RWPE2 (cell line): ENCODE results near the gene ARPC2.

Experiments used
- ATAC-seq: fragments of 200-7000 bp; cut with Tn5 transposase; 3 replicates; pipeline ENCODE4 v1.9.1; 2021; ENCODE audit warnings: low read depth
- DNase-seq: peaks from one replicate; pipeline ENCODE4 v3.0.0-alpha.2; 2020; ENCODE audit warnings: low spot score
- H3K27ac ChIP-seq: fragments of 450-650 bp; 2 replicates; pipeline ENCODE4 v1.5.1; 2017; ENCODE audit warnings: mild to moderate bottlenecking; ENCODE audit not compliant: poor library complexity, severe bottlenecking
- H3K27me3 ChIP-seq: fragments of 250-450 bp; sonication (Bioruptor Pico); 2 replicates; pipeline ENCODE4 v1.5.1; 2021; ENCODE audit warnings: mild to moderate bottlenecking, moderate library complexity; ENCODE audit not compliant: insufficient read depth, poor library complexity, severe bottlenecking
- H3K36me3 ChIP-seq: fragments of 250-450 bp; sonication (Bioruptor Pico); 2 replicates; pipeline ENCODE4 v1.5.1; 2020; ENCODE audit warnings: low read depth, mild to moderate bottlenecking, moderate library complexity
- H3K4me1 ChIP-seq: fragments of 250-450 bp; sonication (Bioruptor Pico); 2 replicates; pipeline ENCODE4 v1.5.1; 2021; ENCODE audit warnings: mild to moderate bottlenecking, moderate library complexity; ENCODE audit not compliant: insufficient read depth, poor library complexity, severe bottlenecking
- H3K4me3 ChIP-seq: fragments of 250-450 bp; sonication (Bioruptor Pico); 2 replicates; pipeline ENCODE4 v1.5.1; 2021; ENCODE audit warnings: mild to moderate bottlenecking, moderate library complexity; ENCODE audit not compliant: severe bottlenecking
- H3K9me3 ChIP-seq: fragments of 250-450 bp; sonication (Bioruptor Pico); 2 replicates; pipeline ENCODE4 v1.5.1; 2021; ENCODE audit warnings: mild to moderate bottlenecking, moderate library complexity; ENCODE audit not compliant: severe bottlenecking
- TF ChIP-seq, protein P1 (sequence below): fragments of 450-650 bp; IDR thresholded peaks from one replicate; pipeline ENCODE4 v1.5.1; 2017; ENCODE audit warnings: mild to moderate bottlenecking, moderate library complexity; ENCODE audit not compliant: poor library complexity, severe bottlenecking

The ARPC2 gene

DNA sequence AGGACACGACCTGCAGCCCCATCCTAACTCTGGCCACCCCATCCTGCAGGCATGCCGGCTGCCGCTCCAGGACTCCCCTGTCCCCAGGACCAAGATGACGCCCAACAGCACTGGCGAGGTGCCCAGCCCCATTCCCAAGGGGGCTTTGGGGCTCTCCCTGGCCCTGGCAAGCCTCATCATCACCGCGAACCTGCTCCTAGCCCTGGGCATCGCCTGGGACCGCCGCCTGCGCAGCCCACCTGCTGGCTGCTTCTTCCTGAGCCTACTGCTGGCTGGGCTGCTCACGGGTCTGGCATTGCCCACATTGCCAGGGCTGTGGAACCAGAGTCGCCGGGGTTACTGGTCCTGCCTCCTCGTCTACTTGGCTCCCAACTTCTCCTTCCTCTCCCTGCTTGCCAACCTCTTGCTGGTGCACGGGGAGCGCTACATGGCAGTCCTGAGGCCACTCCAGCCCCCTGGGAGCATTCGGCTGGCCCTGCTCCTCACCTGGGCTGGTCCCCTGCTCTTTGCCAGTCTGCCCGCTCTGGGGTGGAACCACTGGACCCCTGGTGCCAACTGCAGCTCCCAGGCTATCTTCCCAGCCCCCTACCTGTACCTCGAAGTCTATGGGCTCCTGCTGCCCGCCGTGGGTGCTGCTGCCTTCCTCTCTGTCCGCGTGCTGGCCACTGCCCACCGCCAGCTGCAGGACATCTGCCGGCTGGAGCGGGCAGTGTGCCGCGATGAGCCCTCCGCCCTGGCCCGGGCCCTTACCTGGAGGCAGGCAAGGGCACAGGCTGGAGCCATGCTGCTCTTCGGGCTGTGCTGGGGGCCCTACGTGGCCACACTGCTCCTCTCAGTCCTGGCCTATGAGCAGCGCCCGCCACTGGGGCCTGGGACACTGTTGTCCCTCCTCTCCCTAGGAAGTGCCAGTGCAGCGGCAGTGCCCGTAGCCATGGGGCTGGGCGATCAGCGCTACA is 45.9 kb downstream of the ARPC2 start:
- ATAC-seq: no peak
- H3K27ac ChIP-seq: no peak overlapping the region
- TF ChIP-seq, protein P1, sequence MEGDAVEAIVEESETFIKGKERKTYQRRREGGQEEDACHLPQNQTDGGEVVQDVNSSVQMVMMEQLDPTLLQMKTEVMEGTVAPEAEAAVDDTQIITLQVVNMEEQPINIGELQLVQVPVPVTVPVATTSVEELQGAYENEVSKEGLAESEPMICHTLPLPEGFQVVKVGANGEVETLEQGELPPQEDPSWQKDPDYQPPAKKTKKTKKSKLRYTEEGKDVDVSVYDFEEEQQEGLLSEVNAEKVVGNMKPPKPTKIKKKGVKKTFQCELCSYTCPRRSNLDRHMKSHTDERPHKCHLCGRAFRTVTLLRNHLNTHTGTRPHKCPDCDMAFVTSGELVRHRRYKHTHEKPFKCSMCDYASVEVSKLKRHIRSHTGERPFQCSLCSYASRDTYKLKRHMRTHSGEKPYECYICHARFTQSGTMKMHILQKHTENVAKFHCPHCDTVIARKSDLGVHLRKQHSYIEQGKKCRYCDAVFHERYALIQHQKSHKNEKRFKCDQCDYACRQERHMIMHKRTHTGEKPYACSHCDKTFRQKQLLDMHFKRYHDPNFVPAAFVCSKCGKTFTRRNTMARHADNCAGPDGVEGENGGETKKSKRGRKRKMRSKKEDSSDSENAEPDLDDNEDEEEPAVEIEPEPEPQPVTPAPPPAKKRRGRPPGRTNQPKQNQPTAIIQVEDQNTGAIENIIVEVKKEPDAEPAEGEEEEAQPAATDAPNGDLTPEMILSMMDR: no peak

DNA sequence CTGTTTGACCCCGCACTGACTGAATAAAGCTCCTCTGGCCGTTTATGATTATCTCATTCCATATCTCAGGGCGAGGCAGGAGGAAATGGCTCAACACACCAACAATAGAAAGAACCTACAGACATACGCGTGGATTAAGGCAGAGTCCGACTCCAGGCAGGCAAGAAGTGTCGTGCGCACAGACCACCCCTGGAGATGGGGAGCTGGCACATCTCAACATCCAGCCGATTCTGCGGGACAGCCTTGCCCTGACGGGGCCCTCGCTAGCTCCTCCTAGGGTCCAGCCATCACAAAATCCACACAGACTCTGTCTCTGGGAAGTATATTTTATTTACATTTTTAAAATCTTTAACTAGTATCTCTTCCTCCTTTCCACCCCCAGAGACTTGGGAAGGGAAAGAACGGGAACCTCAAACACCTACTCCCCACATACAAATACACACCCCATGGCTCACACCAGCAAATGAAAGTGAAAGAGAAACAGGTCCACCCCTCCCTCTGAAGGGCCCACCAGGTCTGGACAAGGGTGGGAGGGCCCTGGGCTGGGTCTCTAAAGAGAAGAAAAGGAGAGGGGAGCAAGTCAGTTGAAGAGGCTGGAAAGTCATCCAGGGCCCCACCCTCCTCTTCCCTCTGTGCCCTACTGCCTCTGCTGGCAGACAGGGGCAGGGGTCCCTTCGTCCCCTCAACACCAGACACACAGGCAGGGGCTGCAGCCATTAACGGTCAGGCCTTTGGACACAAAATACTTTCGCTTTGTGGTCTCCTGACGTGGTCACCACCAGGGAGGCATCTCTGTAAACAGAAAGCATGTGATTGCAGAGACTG is 47.0 kb downstream of the ARPC2 start:
- peaks cover 16% of the 10 kb centered on the region for H3K36me3 ChIP-seq
- no peak for ATAC-seq
- no peaks in the 10 kb centered on the region for H3K4me1 ChIP-seq
- no peak overlapping the region for H3K4me3 ChIP-seq
- H3K27ac ChIP-seq: no peak overlapping the region
- TF ChIP-seq, protein P1: no peak
- H3K27me3 ChIP-seq: no peaks in the 10 kb centered on the region
- DNase-seq: no peak
- no peaks in the 10 kb centered on the region for H3K9me3 ChIP-seq

More for the DNA sequence above, 45.9 kb downstream of the ARPC2 start:
- no peaks in the 10 kb centered on the region for H3K4me1 ChIP-seq
- H3K9me3 ChIP-seq: no peaks in the 10 kb centered on the region
- no peaks in the 10 kb centered on the region for H3K27me3 ChIP-seq
- no peak overlapping the region for H3K4me3 ChIP-seq
- no peak for DNase-seq
- H3K36me3 ChIP-seq: peaks cover 9% of the 10 kb centered on the region

DNA sequence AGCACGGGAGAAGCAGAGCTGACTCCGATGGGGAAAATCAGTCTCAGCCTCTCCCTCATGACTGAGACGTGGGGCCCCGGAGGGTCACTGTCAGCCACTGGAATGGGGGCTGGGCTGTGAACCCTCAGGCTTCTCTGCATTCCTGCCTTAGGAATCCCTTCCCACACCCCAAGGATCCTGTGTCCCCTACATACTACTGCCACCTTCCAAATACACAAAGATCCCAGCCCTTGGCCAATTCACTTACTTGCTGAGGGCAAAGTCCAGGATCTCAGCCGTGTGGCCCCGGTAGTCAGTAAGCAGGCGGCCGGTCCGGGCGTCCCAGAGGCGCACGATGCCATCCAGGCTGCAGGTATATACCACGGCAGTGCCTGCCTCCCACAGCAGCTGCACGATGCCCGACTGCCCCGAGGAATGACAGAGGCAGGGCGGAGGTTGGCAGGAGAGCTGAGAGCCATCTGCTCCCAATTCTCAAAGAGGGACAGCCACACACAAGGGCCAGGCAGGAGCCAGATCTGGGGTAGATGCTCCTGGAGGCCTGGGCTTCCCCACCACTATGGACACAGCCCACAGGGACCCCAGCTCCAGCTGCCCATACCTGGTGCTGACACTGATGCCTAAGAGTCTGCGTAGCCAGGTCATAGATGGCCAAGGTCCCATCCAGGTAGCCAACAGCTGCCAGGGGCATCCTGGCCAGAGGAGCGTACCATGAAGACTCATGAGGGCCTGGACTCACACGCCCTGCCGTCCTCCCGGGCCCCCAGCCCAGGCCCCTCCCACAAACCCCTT is 48.0 kb downstream of the ARPC2 start:
- no peak overlapping the region for H3K4me3 ChIP-seq
- ATAC-seq (no peak), DNase-seq (no peak)
- TF ChIP-seq, protein P1: no peak
- peaks cover 18% of the 10 kb centered on the region for H3K36me3 ChIP-seq
- H3K27ac ChIP-seq: no peak overlapping the region
- no peaks in the 10 kb centered on the region for H3K9me3 ChIP-seq
- no peaks in the 10 kb centered on the region for H3K4me1 ChIP-seq
- no peaks in the 10 kb centered on the region for H3K27me3 ChIP-seq

DNA sequence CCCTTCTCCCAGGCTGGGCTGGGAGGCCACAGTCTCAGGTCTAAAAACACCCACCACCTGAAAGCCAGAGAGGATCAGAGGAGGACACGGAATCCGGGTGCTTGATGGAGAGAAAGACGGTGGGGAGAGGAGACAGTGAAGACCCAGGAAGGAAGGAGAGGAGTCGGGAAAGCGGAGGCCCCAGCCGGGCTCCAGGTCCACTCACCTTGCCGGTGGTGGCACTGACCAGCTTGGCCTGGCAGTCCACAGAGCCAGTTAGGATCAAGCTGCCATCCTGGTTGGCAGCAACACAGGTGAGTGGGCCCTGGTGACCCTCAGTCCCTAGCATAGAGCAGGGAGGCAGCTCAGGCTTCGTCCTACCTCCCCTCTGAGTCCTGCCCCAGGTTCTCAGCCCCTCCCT is 48.6 kb downstream of the ARPC2 start:
- ATAC-seq (no peak), DNase-seq (no peak)
- no peaks in the 10 kb centered on the region for H3K4me1 ChIP-seq
- H3K27ac ChIP-seq: no peak overlapping the region
- no peaks in the 10 kb centered on the region for H3K9me3 ChIP-seq
- no peak overlapping the region for H3K4me3 ChIP-seq
- peaks cover 18% of the 10 kb centered on the region for H3K36me3 ChIP-seq
- H3K27me3 ChIP-seq: no peaks in the 10 kb centered on the region
- TF ChIP-seq, protein P1: no peak
